K562 (cell line): ENCODE data around the gene ATCAY. TPM values are rescaled to one million over a fixed set of nuclear protein-coding genes. Genes with fewer than 3 reads are reported as not detected.

ENCODE experiments used
- BDP1 ChIP-seq: IDR thresholded peaks from 3 replicates; pipeline ENCODE4 v1.6.1; 2011; ENCODE audit not compliant: insufficient read length, insufficient read depth
- COPS2 ChIP-seq: fragments of 450-650 bp; conservative IDR thresholded peaks from 2 replicates; pipeline ENCODE4 v1.6.1; 2016; ENCODE audit warnings: mild to moderate bottlenecking, moderate library complexity
- E4F1 ChIP-seq: fragments of 250-450 bp; sonication (Bioruptor Pico); IDR thresholded peaks from 2 replicates; pipeline ENCODE4 v1.5.0; 2021; ENCODE audit warnings: mild to moderate bottlenecking, borderline replicate concordance
- EZH2 ChIP-seq: IDR thresholded peaks from 2 replicates; pipeline ENCODE4 v1.6.1; 2012; ENCODE audit warnings: low read depth, mild to moderate bottlenecking, inconsistent platforms, low read length, borderline replicate concordance
- GTF3C2 ChIP-seq: IDR thresholded peaks from 3 replicates; pipeline ENCODE4 v1.6.1; 2011; ENCODE audit warnings: borderline replicate concordance, mild to moderate bottlenecking, moderate library complexity; ENCODE audit not compliant: insufficient read length; ENCODE audit errors: extremely low read depth
- MAFF ChIP-seq: IDR thresholded peaks from 2 replicates; pipeline ENCODE4 v1.6.1; 2012; ENCODE audit warnings: low read length, improper control_type of control experiment
- MXD1 ChIP-seq: fragments of 250-450 bp; sonication (Bioruptor Pico); IDR thresholded peaks from 2 replicates; pipeline ENCODE4 v1.8.0; 2021; ENCODE audit warnings: borderline replicate concordance, mild to moderate bottlenecking, moderate library complexity; ENCODE audit not compliant: poor library complexity, severe bottlenecking
- NONO ChIP-seq, 2 experiments: fragments of 200-400 bp in 1 of 2; fragments of 450-650 bp in 1 of 2; formaldehyde crosslinking in 1 of 2; IDR thresholded peaks; 2 replicates each; pipeline ENCODE4 v1.6.1; 2017; ENCODE audit warnings: low read depth in 2 of 2, mild to moderate bottlenecking in 2 of 2, moderate library complexity in 2 of 2, low read length in 1 of 2
- NUFIP1 ChIP-seq: fragments of 450-650 bp; IDR thresholded peaks from 2 replicates; pipeline ENCODE4 v1.6.1; 2018; ENCODE audit not compliant: partially characterized antibody
- SMAD3 ChIP-seq: fragments of 450-650 bp; formaldehyde crosslinking; conservative IDR thresholded peaks from 2 replicates; pipeline ENCODE4 v1.4.0; 2020; ENCODE audit warnings: mild to moderate bottlenecking
- TEAD2 ChIP-seq: fragments of 450-650 bp; IDR thresholded peaks from 2 replicates; pipeline ENCODE4 v1.6.1; 2016; ENCODE audit warnings: missing genetic modification characterization, control low read depth, missing compliant biosample characterization
- TRIM24 ChIP-seq, 2 experiments: fragments of 450-650 bp; IDR thresholded peaks; 2 replicates each; pipeline ENCODE4 v1.6.1; 2016
- ZFPM2 ChIP-seq: fragments of 250-450 bp; sonication (Bioruptor Pico); IDR thresholded peaks from 2 replicates; pipeline ENCODE4 v1.5.1; 2022; ENCODE audit warnings: mild to moderate bottlenecking
- ZNF12 ChIP-seq: sonication (generic); formaldehyde crosslinking; IDR thresholded peaks from 2 replicates; pipeline ENCODE4 v1.4.0; 2020; ENCODE audit warnings: mild to moderate bottlenecking, missing genetic modification reagents
- ZNF277 ChIP-seq: fragments of 250-450 bp; sonication (Bioruptor Pico); IDR thresholded peaks from 2 replicates; pipeline ENCODE4 v1.8.0; 2022; ENCODE audit warnings: inconsistent platforms, mild to moderate bottlenecking, moderate library complexity, borderline replicate concordance
- ZNF398 ChIP-seq: fragments of 250-450 bp; sonication (Bioruptor Pico); IDR thresholded peaks from 2 replicates; pipeline ENCODE4 v1.8.0; 2021; ENCODE audit warnings: moderate library complexity, mild to moderate bottlenecking, inconsistent platforms
- polyA plus RNA-seq, 8 experiments: library from polyadenylated mRNA; depleted of rRNA in 4 of 8; stranded (reverse) in 5 of 8; unstranded in 3 of 8; fragments of >200 nt; fragmentation: Nextera tagmentation in 2 of 8; fragmentation: Illumina TruSeq in 1 of 8; extraction: Ambion mirVana in 2 of 8; extraction: Trizol in 1 of 8; gene quantifications; 2 replicates each; pipeline versions ENCODE4 v1.2.1 to v1.2.3, GENCODE V29; 2011 to 2014; ENCODE audit warnings: inconsistent platforms in 1 of 8, missing spikeins in 1 of 8
- total RNA-seq, 7 experiments: library from RNA; depleted of rRNA in 6 of 7; stranded (reverse); fragments of >200 nt in 6 of 7; fragmentation: Illumina TruSeq in 2 of 7; extraction: Trizol in 2 of 7; gene quantifications; 2 replicates each; pipeline versions ENCODE4 v1.2.1 to v1.2.3, GENCODE V29; 2011 to 2021; ENCODE audit warnings: low replicate concordance in 1 of 7

The ATCAY gene
- total and polyA plus RNA-seq, 9 of the 15 experiments (the other 6 are each of a cell fraction or from before 2014, with no cell fraction given), result not detected

- TF ChIP-seq E4F1 (no peak), ZFPM2 (CRISPR knock-in tag) (no peak), ZNF12 (CRISPR knock-in tag) (no peak), NONO (IDR thresholded peaks at IDR 0.05; ENCODE audit: low read depth in 2 of 2, low read length in 1 of 2) (no peak), BDP1 (no peak), TEAD2 (no peak), NUFIP1 (no peak), GTF3C2 (no peak), COPS2 (no peak), MXD1 (CRISPR knock-in tag) (no peak), MAFF (no peak), ZNF398 (CRISPR knock-in tag) (no peak), SMAD3 (CRISPR knock-in tag) (no peak), EZH2 (no peak), TRIM24 (IDR thresholded peaks at IDR 0.05) (peak; percentile 62 to 74; a peak in 2 of 4 replicates), ZNF277 (CRISPR knock-in tag) (no peak)
Measured at GRCh38 chr19:3950871-3951861, 70.7 kb downstream of the ATCAY start (continued).
